NK-92 (cell line): Measurements from ENCODE around the gene PBXIP1.

Experiments used
- DNase-seq: peaks from one replicate; lab custom pipeline; 2025; ENCODE audit not compliant: unreplicated experiment; lab: John Stamatoyannopoulos, UW

Gene PBXIP1

GRCh38 chr1:154901591-154901990 is 54.3 kb downstream of the PBXIP1 start:
- DNase-seq, result no peak

GRCh38 chr1:154899041-154899440 is 56.9 kb downstream of the PBXIP1 start:
- no peak for DNase-seq

GRCh38 chr1:154896771-154897286 is 59.1 kb downstream of the PBXIP1 start:
- no peak for DNase-seq

- DNase-seq, result no peak
Measured at GRCh38 chr1:154895798-154896197, 60.1 kb downstream of the PBXIP1 start.
